Posterior cingulate gyrus (tissue), 11 donors: ENCODE measurements around the gene PPP2R2B.
"Not testable (repeated sequence)": the region's sequence is repeated elsewhere in the genome, so short reads cannot be mapped to it uniquely, and the experiment has no call there.

Source experiments
- DNase-seq, 10 donors: peaks; one replicate each; pipeline versions ENCODE4 v3.0.0 to v3.0.0-alpha.2; 2020 to 2021; ENCODE audit warnings: mixed read lengths in 3 of 10
- intact Hi-C: fragments of 100-400 bp; cut with DNase I; formaldehyde crosslinking; loops from one replicate; pipeline ENCODE4 v1.15.1; 2023

The PPP2R2B gene

DNA sequence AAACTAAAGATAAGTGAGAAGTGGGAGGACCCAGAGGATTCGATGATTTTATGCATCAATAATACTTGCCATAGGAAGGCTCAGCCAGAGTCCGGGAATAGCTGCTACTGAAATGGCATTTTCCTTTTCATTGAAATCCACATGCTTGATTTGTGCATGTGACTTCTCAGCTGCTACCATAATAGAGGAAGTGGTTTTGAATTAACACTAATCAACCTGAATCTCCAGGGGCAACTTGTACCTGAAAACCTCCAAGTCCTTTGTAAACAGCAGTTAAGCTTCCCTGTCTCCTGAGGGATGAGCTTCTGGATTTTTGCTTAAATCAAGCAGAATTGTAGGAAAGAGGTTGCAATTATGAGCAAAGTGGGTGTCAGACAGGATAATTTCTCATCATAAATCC lies 124.9 kb downstream of the PPP2R2B start:
- no peak for DNase-seq
- intact Hi-C loops: no loop called here

DNA sequence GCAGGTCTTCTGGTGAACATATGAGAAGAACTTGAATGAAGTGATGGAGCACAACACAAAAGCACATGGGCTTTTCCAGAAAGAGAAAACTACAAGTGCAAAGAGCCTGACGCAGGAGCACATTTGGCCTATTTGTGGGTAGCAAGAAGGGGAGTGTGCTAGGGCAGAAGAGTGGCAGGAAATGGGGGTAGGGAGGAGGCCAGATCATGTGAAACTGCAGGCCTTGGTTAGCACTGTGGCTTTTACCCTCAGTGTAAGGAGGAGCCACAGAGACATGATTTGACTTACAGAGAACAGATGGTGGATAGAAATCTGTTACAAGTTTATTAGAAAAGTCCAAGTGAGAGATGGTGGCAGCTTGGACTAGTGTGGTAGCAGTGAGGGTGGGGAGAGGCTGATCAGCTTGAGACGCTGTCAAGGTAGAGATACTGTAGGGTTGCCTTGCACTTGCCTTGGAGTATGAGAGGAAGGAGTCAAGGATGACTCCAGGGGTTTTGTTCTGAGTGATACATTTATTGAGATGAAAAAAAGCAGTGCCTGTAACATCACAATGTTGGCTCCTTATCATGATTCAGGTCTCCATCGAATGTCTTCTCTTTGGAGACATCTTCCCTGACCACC lies 126.7 kb downstream of the PPP2R2B start:
- intact Hi-C loops: no loop called here
- no peak for DNase-seq

- intact Hi-C loops: no loop called here
- no peak for DNase-seq
Observed at GRCh38 chr5:146751054-146751453, 127.5 kb downstream of the PPP2R2B start.

- DNase-seq: no peak
- intact Hi-C loops: no loop called here
Observed at GRCh38 chr5:146748533-146748932, 130.0 kb downstream of the PPP2R2B start.

GRCh38 chr5:146745931-146746577 lies 132.5 kb downstream of the PPP2R2B start:
- no peak for DNase-seq
- intact Hi-C loops: no loop called here

GRCh38 chr5:146744068-146744745 lies 134.3 kb downstream of the PPP2R2B start:
- intact Hi-C loops: no loop called here
- peak in 5 of 10 donors; percentile 12 to 35 (median 22) for DNase-seq

GRCh38 chr5:146734936-146735577 lies 143.5 kb downstream of the PPP2R2B start:
- DNase-seq: no peak
- intact Hi-C loops: no loop called here

DNA sequence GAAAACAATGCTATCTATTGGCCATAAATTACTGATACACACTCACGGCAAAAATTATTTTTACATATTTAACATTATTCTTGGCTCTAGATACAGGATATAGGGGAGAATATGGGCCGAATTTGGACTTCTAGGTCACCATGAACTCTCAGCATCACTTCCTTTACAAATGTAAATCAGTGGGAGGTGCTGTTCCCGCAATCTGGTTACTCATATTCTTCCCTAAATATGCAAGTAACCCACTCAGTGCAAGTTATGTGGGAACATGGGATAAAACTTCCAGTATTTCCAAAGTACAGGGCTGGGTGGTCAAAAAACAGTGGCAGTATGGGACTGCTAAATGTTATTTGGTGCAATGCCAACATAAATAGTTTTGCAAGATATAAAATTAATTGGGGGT lies 145.6 kb downstream of the PPP2R2B start:
- intact Hi-C loops: no loop called here
- DNase-seq: no peak

- intact Hi-C loops: no loop called here
- DNase-seq: no peak
Observed at GRCh38 chr5:146731909-146732659, 146.5 kb downstream of the PPP2R2B start.

DNA sequence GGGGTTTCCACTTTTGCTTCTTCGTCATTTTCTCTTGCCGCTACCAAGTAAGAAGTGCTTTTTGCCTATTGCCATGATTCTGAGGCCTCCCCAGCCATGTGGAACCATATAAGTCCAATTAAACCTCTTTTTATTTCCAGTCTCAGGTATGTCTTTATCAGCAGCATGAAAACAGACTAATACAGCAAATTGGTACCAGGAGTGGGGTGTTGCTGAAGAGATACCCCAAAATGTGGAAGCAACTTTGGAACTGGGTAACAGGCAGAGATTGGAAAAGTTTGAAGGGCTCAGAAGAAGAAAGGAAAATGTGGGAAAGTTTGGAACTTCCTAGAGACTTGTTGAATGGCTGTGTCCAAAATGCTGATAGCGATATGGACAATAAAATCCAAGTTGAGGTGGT lies 149.8 kb downstream of the PPP2R2B start:
- intact Hi-C loops, DNase-seq: not testable (repeated sequence)

DNA sequence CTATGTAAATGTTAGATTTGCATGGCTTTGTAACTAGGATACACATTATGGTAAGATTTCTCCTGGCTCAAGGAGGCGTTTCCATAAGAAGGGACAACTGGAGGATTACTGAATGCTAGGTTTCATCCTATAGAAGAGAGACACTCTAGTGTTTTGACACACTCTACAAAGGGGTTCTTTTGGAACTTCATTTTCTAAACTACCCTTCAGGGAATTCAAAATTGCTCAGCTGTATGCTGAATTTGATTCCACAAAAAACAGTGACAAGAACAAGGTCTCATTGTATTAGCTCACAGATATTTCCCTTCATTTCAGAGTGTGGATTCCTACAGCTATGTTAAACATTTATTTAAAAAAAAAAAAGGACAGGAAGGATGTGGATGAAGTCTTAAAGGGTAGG lies 151.7 kb downstream of the PPP2R2B start:
- DNase-seq: no peak
- intact Hi-C loops: no loop called here

DNA sequence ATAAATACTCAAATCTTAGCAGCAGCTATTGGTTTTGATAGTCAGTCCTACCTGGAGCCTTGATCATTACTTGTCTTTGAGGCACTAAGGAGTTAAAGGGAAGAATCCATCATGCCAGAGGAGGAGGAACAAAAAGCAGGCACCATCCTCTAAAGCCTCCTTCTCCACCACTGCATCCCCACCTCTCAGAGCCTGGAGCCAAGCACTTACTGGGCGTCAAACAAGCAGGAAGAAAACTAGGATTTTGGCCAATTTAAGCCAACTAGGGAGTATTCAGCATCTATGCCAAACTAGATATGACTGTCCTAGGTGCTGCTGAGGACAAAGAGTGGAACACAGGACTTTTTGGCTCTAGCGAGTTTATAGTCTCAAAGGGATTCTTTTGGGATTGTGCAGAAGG lies 152.5 kb downstream of the PPP2R2B start:
- DNase-seq: no peak
- intact Hi-C loops: no loop called here

DNA sequence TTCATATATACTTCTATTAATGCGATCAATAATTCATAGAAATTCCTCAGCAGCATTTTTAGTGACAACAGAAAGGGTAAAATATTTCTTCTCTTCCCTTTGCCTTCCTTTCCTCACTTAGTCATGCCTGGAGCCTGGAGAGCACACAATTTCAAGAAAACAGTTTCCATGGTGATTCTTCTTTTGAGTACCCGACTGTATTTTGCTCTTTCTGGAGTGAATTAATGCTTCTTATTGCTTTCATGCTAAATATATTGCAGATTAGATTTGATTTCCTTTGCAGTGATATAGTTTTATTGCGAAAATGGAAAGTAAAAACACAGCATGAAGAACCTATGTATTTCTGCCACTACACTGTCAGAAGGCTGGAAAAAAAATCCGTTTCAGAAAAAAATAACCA lies 153.5 kb downstream of the PPP2R2B start:
- intact Hi-C loops: no loop called here
- DNase-seq: no peak

GRCh38 chr5:146722361-146722779 lies 156.2 kb downstream of the PPP2R2B start:
- no peak for DNase-seq
- intact Hi-C loops: no loop called here

DNA sequence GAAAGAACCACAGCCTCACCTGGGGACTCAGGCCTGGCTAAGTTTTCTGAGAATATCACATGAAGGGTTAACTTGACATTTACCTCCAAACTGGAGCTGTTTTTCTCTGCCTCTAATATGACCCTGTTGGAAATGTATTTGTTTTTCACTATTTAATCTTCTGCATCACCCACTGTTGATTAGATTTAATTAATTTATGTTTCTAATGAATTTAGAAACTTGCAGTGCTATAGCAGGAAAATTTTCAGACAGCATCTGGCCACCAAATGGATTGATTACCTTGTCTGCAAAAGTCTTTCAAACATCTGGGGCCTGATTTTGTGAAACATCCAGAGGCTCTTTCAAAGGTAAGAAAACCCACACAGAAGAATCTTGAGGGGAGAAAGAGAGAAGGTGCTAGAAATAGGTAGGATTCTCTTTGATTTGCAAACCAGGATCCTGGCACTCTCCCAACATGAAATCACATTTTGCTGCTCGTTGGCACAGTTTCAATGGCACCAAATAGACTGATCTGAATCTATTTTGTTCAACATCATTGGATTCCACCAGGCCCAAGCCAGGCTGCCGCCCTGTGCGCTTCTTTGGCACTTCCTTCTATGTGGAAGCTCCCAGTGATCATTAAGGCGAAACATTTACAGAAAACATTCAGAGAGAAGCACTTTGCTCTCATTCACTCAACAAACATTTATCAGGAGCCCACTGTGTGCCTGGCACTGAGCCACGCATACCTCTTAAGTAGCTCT lies 157.3 kb downstream of the PPP2R2B start:
- DNase-seq: peak in 2 of 10 donors; percentile 50 to 65
- intact Hi-C loops: no loop called here

DNA sequence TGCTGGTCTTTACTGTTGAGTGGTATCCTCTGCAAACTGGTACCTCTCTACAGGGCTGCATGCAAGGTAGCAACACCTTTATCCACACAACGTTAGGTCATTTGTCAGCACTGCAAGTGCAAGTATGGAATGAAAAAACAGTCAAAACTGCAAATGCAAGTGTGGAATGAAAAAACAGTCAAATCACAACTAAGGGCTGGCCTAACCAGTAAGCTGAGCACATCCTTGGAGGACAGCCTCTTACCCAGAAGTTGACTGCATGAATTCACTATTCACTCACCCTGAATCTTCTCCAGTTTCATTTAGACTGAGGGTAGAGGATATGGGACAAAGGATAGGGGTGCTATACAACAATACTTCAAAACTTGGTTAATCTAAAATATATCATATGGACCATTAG lies 158.4 kb downstream of the PPP2R2B start:
- intact Hi-C loops: no loop called here
- DNase-seq: no peak

DNA sequence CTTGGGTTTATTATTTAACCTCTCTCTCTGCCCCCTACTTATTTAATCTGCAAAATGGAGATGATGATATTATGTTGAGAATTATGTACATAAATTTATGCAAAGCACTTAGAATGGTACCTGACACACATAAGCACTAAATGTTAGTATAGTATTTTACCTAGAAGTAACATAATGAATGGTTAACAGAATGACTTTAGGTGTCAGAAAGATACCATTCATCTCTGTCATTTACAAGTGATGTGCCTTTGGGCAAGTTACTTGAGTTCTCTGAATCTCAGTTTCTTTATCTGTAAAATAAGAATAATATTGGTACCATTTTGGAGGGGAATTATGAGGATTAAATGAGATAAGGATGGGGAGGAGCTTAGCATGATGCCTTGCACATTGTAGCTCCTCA lies 159.4 kb downstream of the PPP2R2B start:
- intact Hi-C loops: no loop called here

GRCh38 chr5:146718609-146719008 lies 159.9 kb downstream of the PPP2R2B start:
- intact Hi-C loops: no loop called here
- DNase-seq: no peak

More for the DNA sequence above, 159.4 kb downstream of the PPP2R2B start:
- DNase-seq: no peak

- intact Hi-C loops: no loop called here
- DNase-seq: no peak
Observed at GRCh38 chr5:146717951-146718350, 160.6 kb downstream of the PPP2R2B start.

GRCh38 chr5:146716636-146717035 lies 161.9 kb downstream of the PPP2R2B start:
- intact Hi-C loops: no loop called here
- DNase-seq: no peak
